Eye (tissue), 1 donor: ENCODE data around the gene DNM2.
"Not testable (repeated sequence)": the region's sequence is repeated elsewhere in the genome, so short reads cannot be mapped to it uniquely, and the experiment has no call there.

Source experiments
- DNase-seq: peaks from one replicate; pipeline ENCODE4 v3.0.0-alpha.2; 2015

Gene DNM2

GRCh38 chr19:10839114-10840050, 121.5 kb downstream of the DNM2 start:
- no peak for DNase-seq

- no peak for DNase-seq
Measured at GRCh38 chr19:10842788-10843187, 124.9 kb downstream of the DNM2 start.

- peak; percentile 35 for DNase-seq
Measured at GRCh38 chr19:10846500-10847202, 128.8 kb downstream of the DNM2 start.

- peak; percentile 34 for DNase-seq
Measured at GRCh38 chr19:10848230-10848856, 130.5 kb downstream of the DNM2 start, which contains the start of gene C19orf38. Gene C19orf38 (plus strand): TSS chr19:10848415. CDS start chr19:10848509, 94 bp downstream.

GRCh38 chr19:10850631-10851030, 132.8 kb downstream of the DNM2 start:
- DNase-seq = no peak

GRCh38 chr19:10852098-10852800, 134.4 kb downstream of the DNM2 start:
- DNase-seq = no peak

GRCh38 chr19:10852941-10853340, 135.1 kb downstream of the DNM2 start:
- no peak for DNase-seq

GRCh38 chr19:10854350-10855089, 136.6 kb downstream of the DNM2 start:
- no peak for DNase-seq

GRCh38 chr19:10855879-10856522, 138.1 kb downstream of the DNM2 start:
- no peak for DNase-seq

GRCh38 chr19:10856899-10857298, 139.0 kb downstream of the DNM2 start:
- not testable (repeated sequence) for DNase-seq

GRCh38 chr19:10858204-10858828, 140.4 kb downstream of the DNM2 start:
- peak; percentile 36 for DNase-seq

GRCh38 chr19:10861103-10861651, 143.3 kb downstream of the DNM2 start:
- DNase-seq = no peak

GRCh38 chr19:10862561-10863106, 144.8 kb downstream of the DNM2 start:
- DNase-seq = no peak

- peak; percentile 43 for DNase-seq
Measured at GRCh38 chr19:10863107-10863717, 145.3 kb downstream of the DNM2 start.

- peak; percentile 92 for DNase-seq
Measured at GRCh38 chr19:10864538-10864899, 146.6 kb downstream of the DNM2 start.

GRCh38 chr19:10866495-10866894, 148.6 kb downstream of the DNM2 start:
- DNase-seq = no peak

GRCh38 chr19:10868872-10869547, 151.1 kb downstream of the DNM2 start:
- DNase-seq = no peak

- DNase-seq = not testable (repeated sequence)
Measured at GRCh38 chr19:10869872-10870311, 152.0 kb downstream of the DNM2 start.

- DNase-seq = no peak
Measured at GRCh38 chr19:10870501-10870954, 152.6 kb downstream of the DNM2 start.
